Measurements from ENCODE around the gene ATP9B.

Gene ATP9B

DNA sequence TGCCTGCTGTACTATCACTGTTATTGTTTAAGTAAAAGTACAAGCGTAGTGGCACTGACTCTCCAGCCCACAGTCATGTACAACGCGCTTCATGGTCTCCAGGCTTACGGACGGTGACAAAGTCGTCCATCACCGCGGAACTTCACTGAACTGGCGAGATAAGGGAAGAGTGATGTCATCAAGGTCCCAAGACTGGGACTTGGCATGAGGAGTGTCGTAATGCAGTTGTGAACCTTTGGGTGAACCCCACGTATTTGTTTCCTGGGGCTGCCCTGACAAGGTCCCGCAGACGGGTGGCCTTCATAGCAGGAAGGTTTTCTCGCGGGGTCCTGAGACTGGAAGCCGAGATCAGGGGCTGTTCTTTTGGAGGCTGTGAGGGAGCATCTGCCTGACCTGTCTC, 343.8 kb downstream of the ATP9B start:
- DNase-seq (ENCODE audit: low read depth): no peak

DNA sequence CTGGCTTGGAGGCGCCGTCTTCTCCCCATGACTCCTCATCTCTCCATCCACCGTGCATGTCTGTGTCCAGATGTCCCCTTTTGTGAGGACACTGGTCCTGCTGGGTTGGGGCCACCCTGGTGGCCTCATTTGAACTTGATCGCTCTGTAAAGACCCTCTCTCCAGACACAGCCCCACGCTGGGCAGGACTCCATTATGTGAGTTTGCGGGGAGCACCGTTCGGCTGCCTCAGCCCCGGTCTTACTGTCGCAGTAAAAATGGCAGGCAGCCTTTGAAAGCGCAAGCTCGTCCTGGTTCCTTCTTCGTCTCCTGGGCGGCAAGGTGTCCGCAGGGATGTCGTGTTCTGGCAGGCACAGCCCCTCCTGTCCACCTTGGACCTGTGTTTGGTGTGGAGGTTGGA, 344.2 kb downstream of the ATP9B start:
- DNase-seq (ENCODE audit: low read depth): no peak

DNA sequence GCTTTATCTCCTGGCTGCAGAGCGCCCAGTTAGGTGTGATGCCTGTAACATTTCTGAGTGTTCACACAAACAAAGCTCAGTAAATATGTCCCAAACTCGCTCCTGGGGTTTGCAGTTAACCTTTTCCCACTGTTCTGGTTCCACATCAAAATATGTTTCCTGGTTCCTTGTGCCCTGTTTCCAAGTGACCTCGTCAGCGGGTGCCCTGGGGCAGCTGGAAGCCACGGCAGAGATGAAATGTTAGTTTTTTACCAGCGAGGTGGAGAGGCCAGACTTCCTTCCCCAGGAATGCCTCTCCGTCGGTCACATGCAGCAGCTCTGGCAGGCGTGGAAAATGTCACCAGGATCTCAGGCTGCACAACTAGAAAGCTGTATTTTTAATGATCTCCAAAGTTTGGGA, 344.7 kb downstream of the ATP9B start:
- no peak for DNase-seq (ENCODE audit: low read depth)

DNA sequence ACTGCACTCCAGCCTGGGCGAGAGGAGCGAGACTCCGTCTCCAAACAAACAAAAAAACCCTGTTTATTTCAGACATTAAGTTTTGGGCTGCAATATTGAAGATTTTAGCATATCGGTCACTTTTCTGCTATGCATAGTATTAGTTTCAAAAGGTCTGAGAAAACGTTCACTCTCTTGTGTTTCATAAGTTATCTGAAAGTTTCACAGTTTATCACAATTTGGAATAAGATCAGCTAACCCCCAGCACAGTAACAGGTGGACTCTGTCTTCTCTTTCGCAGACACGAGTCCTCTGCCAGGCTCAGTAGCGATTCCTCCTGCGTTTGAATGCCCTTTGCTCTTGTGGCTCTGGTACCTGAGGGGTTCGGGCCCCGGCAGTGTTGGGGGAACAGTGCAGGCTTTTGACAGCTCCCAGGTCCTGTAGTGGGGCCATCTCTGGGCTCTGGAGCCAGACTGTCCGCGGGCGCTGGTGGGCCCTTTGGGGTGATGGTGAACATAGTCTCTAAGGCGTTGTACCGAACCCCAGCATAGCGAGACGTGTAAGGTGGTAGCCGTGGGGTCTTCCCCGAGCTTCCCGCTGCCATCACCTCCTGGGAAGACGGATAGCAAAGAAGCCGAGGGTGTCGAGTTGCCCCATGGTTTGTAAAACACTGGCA, 347.0 kb downstream of the ATP9B start:
- no peak for DNase-seq (ENCODE audit: low read depth)

DNA sequence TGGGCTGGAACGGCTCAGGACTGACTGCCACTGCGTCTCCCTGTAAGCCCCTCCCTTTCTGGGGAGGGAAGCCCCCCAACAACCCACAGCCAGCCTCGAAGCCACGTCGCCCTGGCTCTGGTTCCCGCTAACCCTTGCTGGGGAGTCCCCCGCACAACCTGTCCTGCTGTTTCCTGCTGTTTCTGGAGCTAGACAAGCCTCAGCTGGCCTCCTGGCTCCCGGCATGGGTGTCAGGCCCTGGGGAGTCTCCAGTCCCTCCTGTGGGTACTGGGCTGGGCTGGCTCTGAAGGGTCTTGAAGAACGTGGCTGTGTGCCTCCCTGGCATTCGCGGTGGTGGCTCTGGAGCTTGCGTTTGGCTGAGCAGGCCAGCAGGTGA, 347.5 kb downstream of the ATP9B start:
- no peak for DNase-seq (ENCODE audit: low read depth)

DNA sequence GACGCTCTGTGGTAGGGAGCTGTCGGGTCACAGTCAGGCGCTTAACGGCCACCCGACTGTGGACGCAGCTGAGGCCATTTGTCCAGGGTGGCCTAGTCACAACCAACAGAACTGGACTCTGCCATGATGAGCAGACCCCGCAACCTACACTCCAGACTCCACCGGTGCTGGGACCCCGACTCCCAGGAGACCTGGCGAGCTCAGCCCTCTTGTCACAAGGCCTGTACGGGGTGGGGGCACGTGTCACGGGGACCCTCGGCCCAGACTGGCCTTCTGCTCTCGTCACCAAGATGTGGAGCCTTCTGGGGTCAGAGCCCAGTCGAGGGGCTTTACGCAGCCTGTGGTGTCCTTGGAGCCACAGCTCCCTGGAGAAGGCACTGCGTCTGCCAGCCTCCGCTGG, 349.0 kb downstream of the ATP9B start:
- DNase-seq (ENCODE audit: low read depth): no peak

DNA sequence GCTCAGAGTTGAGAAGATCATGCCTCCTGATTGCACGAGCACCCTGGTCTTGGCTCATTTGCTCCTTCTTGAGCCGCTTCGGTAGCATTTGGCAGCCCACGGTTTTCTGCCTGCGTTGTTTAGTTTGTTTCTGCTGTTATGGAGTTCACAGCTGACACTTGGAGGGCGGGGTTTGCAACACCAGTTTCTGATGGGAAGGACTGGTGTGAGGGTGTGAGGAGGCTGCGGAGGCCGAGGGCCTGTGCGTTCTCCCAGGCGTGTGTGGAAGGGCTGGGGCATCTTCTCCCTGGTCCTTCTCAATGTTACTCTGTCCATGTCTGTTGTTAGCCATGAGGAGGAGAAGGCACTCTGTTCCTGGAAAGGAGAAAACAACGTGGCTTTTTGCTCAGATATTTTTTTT, 349.4 kb downstream of the ATP9B start:
- no peak for DNase-seq (ENCODE audit: low read depth)

DNA sequence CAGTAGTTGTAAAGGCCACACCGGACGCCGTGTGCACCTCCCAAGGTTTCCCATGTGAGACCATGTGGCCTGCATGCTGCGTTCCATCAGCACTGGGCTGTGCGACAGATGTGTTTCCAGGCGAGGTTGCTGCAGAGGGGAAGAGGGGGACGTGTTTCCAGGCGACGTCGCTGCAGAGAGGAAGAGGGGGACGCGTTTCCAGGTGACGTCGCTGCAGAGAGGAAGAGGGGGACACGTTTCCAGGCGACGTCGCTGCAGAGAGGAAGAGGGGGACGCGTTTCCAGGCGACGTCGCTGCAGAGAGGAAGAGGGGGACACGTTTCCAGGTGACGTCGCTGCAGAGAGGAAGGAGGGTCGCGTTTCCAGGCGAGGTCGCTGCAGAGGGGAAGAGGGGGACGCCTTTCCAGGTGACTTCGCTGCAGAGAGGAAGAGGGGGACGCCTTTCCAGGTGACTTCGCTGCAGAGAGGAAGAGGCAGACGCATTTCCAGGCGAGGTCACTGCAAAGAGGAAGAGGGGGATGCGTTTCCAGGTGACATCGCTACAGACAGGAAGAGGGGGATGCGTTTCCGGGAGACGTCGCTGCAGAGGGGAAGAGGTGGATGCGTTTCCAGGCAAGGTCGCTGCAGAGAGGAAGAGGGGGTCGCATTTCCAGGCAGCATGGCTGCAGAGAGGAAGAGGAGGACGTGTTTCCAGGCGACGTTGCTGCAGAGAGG, 351.0 kb downstream of the ATP9B start:
- no peak for DNase-seq (ENCODE audit: low read depth)

DNA sequence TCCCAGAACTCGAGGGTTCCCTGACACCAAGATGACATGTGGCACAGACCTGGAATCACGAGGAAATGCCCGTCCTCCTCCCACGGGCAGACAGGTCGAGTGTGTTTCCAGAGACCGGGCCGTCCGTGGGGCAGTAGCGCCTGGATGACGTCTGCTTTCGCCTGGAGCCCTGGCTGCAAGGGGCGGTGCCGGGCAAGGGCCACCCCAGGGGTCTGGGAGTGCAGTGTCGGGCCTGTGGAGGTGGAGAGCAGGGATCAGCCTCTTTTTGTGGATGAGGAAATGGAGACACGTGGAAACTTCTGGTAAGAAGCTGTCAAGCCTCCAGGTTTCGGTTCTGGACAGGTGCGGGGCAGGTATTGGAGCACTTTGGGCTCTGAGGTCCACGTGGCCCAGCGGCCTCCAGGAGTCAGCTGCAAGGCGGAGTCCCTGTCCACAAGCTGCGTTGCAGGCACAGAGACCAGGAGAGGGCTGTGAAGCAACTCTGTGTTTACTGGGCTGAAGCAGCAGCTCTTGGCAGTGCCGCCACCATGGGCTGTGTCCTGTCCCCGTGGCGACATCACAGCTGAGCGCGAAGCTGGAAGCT, 352.2 kb downstream of the ATP9B start:
- DNase-seq (ENCODE audit: low read depth): no peak

DNA sequence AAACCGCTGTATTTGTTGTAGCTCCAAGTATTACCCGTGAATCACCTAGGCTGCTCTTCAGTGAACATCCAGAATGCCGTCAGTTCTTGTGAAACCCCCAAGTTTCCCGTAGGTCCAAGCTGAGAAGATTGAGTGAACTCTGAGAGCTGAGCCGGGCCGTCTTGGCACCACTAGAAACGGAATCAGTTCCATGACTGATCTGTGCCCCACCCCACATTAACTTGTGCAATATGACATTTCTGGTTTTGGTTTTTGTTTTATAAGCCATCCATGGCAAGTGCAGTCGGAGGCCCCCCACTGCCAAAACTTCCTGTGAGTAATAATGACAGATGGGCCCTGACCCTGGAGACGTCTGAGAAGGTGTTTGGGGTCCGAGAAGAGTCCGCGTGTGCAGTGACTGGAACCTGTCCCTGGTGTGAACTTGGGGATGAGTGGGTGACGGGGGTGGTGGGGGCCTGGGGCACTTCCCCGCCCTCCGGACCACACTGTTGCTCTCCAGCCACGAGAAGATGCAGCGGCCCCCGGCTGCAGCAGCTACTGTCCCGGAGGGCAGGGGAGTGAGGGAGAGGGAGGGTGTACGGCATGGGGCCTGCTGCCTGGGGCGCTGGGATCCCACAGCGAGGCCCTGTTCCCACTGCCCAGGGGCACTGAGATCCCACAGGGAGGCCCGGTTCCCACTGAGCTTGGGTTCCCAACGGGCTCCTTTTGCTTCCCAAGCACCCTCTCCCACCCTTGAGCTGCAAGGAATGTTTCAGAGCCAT, 353.0 kb downstream of the ATP9B start:
- no peak for DNase-seq (ENCODE audit: low read depth)

DNA sequence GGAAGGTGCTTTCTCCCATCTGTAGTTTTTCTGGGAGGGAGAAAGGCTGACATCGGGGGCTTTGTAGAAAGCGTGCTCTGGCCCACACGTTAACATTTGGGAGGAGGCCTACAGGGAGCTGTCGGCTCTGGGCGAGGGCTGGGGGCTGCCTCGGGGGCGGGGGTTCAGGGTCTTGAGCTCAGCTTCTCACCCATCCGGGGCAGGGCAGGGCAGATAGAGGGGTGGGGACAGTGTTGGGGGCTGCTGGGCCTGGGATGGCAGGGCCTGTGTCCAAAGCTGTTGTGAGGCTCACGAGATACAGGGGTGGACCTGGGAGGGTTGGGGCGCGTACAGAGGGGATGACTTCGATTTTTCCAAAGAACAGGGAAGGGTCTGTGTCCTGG, 353.6 kb downstream of the ATP9B start:
- no peak for DNase-seq (ENCODE audit: low read depth)

DNA sequence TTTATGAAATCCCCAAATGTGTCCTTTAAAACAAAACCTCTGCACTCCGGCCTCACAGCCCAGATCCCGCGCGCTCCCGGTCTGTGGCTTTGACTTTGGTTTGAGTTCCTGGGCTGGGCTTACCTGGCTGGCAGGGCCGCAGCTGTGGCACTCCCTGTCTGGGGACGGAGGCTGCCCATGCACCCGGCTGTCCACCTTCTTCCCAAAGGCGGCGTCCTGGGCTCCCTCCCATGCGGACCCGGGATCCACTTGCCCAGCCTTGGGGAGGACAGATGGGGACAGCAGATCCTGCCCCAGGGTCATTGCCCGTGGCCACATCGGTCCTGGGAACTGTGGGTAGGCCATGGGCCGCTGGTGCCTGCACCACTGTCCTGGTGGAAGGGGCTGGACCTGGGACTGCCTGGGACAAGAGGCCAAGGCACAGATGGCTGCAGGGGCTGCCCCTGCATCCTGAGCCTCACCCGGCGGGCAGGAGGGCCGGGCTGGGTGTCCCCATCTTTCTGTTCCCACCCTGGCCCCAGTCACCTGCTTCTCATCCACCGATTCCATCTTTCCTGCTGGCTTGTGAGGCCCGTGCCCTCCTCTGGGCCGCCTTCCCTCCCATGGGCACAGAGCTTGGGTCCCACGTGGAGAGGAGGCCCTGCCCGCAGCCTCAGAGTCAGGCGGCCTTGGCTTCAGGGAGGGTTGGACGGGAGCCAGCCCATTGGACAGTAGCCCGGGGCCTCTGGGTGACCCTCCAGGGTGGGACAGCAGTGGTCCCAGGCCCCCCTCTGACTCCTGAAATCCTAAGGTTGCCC, 354.2 kb downstream of the ATP9B start:
- no peak for DNase-seq (ENCODE audit: low read depth)

DNA sequence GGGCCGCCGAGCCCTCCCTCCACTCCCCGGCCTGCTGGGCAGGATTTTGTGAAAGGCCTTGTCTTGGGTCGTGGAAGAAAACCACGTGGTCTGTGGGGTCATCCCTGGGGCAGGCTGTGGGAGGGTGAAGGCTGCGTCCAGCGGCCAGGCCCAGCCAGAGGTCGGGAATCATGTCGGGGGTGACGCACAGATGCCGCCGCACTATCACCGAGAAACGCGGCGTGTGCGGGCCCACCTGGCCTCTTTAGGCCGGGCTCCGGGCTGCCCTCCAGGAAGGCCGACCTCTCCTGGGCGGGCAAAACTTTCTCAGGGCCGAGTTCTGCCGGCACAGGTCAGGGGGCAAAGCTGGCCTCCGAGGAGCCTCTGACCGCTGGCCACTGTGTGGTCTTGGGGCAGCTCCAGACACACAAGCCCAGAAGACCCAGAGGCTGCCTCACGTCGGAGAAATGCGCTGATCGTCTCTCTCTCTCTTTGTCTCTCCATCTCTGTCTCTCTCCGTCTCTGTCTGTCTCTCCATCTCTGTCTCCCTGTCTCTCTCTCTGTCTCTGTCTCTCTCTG, 354.9 kb downstream of the ATP9B start:
- no peak for DNase-seq (ENCODE audit: low read depth)

DNA sequence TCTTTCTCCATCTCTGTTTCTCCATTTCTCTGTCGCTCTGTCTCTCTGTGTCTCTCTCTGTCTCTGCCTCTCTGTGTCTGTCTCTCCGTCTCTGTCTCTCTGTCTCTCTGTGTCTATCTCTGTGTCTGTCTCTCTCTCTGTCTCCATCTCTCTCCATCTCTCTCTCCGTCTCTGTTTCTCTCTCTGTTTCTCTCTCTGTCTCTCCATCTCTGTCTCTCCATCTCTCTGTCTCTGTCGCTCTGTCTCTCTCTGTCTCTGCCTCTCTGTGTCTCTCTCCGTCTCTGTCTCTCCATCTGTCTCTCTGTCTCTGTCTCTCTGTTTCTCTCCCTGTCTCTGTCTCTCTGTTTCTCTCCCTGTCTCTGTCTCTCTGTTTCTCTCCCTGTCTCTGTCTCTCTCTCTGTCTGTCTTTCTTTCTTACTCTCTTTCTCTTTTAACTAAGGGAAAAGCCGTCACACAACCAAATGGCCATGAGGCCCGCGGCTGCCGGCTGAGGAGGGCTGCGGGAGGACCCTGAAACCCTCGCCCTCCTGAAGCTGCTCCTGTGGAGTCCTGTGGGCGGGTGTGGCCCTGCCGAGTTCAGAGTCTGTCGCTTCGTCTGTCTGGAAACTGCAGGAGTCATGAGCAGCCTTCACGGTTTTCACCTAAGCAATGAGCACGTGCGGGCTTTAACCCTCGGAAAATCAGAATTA, 355.8 kb downstream of the ATP9B start:
- DNase-seq (ENCODE audit: low read depth): no peak

DNA sequence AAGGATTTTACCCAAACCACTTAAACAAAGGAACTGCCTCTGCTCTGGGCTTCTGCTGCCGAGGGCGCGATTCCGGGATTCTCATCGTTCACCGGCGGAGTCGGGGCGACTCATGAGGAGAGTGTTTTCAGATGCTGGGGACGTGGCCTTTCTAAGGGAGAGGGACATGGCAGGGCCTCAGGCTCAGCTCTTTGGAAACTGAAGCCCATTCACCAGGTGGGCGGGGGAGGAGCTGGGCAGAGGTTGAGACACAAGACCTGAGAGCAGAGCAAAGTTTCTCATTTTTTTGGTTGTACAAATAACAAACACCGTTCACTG, 356.3 kb downstream of the ATP9B start:
- DNase-seq (ENCODE audit: low read depth): no peak

DNA sequence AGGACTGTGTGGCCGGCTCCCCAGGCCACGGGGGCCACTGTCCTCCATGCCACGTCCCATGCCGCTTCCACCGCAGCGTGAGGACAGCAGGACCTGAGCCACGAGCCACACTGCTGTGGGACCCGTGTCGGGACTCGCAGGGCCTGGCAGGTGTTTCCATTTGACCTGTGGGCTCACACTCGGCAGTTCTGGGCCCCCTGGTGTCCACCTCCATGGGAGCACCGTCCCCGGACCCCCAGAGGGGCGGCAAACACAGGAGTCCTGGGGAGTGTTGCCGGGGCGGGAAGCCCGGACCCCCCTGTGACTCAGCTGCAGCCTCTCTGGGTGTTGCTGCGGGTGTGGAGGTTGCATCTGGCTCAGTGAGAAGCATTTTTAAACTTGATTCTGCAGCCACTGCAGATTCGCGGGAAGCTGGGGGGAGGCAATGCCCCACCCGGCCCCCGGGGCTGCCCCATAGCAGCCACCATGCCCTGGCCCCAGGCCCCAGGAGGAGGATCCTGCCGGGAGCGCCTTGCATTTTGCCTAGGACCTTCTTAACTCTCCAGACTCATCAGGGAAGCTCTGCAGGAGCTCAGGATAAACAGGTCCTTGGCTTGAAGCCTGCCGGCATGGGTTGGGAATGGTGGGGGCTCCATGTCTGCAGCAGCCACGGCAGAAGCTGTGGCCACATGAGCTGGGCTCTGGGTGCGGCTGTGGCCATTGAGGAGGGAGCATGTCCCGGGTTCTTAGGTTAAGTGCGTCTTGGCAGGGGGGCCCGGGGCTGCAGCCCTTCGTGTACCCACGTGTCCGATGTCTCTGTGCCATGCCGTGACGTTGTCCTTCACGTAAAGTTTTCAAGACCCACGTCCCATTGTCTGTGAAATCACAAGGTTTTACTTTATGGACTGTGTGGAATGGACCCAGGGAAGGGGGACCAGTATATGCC, 357.4 kb downstream of the ATP9B start:
- no peak for DNase-seq (ENCODE audit: low read depth)

DNA sequence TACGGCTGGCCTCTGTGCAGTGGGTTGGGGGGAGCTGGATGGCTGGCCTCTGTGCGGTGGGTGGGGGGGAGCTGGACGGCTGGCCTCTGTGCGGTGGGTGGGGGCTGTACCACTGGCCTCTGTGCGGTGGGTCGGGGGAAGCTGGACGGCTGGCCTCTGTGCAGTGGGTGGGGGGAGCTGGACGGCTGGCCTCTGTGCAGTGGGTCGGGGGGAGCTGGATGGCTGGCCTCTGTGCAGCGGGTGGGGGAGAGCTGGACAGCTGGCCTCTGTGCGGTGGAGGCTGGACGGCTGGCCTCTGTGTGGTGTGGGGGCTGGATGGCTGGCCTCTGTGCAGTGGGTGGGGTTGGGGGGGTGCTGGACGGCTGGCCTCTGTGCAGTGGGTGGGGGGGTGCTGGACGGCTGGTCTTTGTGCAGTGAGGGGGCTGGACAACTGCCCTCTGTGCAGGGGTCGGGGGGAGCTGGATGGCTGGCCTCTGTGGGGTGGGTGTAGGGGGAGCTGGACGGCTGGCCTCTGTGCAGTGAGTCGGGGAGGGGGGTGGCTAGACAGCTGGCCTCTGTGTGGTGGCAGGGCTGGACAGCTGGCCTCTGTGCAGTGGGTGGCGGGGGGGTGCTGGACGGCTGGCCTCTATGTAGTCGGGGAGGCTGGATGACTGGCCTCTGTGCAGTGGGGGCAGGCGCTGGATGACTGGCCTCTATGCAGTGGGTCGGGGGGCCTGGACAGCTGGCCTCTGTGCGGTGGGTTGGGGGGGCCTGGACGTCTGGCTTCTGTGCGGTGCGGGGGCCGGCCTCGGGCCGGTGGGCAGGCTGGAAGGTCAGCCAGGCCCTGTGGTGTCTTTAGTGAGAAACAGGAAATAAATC, 358.4 kb downstream of the ATP9B start:
- DNase-seq (ENCODE audit: low read depth): no peak
